RWPE1 (cell line): ENCODE measurements around the gene CDH16.
"Not testable (repeated sequence)": the region's sequence is repeated elsewhere in the genome, so short reads cannot be mapped to it uniquely, and the experiment has no call there.

Experiments used
- CTCF ChIA-PET: fragments of 350-600 bp; sonication (Branson Sonifier 250); formaldehyde crosslinking; extraction: SDS; loops from one replicate; lab custom pipeline; 2021; lab: Yijun Ruan, JAX
- POLR2A ChIA-PET: fragments of 400-600 bp; formaldehyde crosslinking; extraction: SDS; loops from one replicate; lab custom pipeline; 2020; ENCODE audit warnings: antibody characterized with exemption; ENCODE audit not compliant: low non-redundant PET; lab: Yijun Ruan, JAX
- DNase-seq: peaks from one replicate; pipeline ENCODE4 v3.0.0; 2012; ENCODE audit warnings: low spot score
- H3K27ac ChIP-seq: fragments of 450-650 bp; 2 replicates; pipeline ENCODE4 v1.5.1; 2017
- CTCF ChIP-seq: fragments of 450-650 bp; conservative IDR thresholded peaks from 2 replicates; pipeline ENCODE4 v1.5.1; 2017; ENCODE audit warnings: low read depth, mild to moderate bottlenecking

Gene CDH16

GRCh38 chr16:66946974-66947301 lies 28.3 kb upstream of the CDH16 start:
- no peak for TF ChIP-seq CTCF

GRCh38 chr16:66946541-66946940 lies 27.9 kb upstream of the CDH16 start:
- TF ChIP-seq CTCF = no peak
- 0 out of 2 replicates have a peak overlapping the region, but pooled peaks have one; percentile 4 for H3K27ac ChIP-seq
- POLR2A ChIA-PET = no interaction called here
- DNase-seq = no peak
- CTCF ChIA-PET = interaction anchor here (0.6 to 1.5 kb wide), 4 partner anchors 68 to 239 kb away, joined by 3 to 7 read pairs (median 4); no protein-coding TSS in a partner anchor

More at GRCh38 chr16:66946974-66947301, 28.3 kb upstream of the CDH16 start:
- no peak for DNase-seq
- CTCF ChIA-PET = interaction anchor here (0.6 to 1.5 kb wide), 4 partner anchors 68 to 406 kb away, joined by 3 to 6 read pairs (median 3); no protein-coding TSS in a partner anchor
- H3K27ac ChIP-seq = no peak overlapping the region
- POLR2A ChIA-PET = no interaction called here

GRCh38 chr16:66945939-66946338 lies 27.3 kb upstream of the CDH16 start:
- H3K27ac ChIP-seq = peak overlapping the region; percentile 42; the same call in 1 of the 2 replicates
- ChIA-PET POLR2A (no interaction called here), CTCF (interaction anchor here (0.6 to 1.0 kb wide), 4 partner anchors 50 to 239 kb away, joined by 3 to 7 read pairs (median 4); no protein-coding TSS in a partner anchor)
- DNase-seq = no peak
- no peak for TF ChIP-seq CTCF

- CTCF ChIA-PET = interaction anchor here (1.0 to 2.7 kb wide), 2 partner anchors 9 to 49 kb away, joined by 4 to 6 read pairs; no protein-coding TSS in a partner anchor
- POLR2A ChIA-PET, DNase-seq: not testable (repeated sequence)
- H3K27ac ChIP-seq = peak overlapping the region; percentile 42
Measured at GRCh38 chr16:66944971-66945370, 26.3 kb upstream of the CDH16 start.

- DNase-seq = no peak
- CTCF ChIA-PET = interaction anchor here (2.7 kb wide), 1 partner anchor 10 kb away, joined by 6 read pairs; no protein-coding TSS in a partner anchor
- POLR2A ChIA-PET = interaction anchor here (0.6 kb wide), 1 partner anchor 8 kb away, joined by 3 read pairs; no protein-coding TSS in a partner anchor
- peak overlapping the region; percentile 42 for H3K27ac ChIP-seq
- TF ChIP-seq CTCF = no peak
Measured at GRCh38 chr16:66944054-66944441, 25.4 kb upstream of the CDH16 start.

- POLR2A ChIA-PET = interaction anchor here (0.6 kb wide), 1 partner anchor 28 kb away, joined by 3 read pairs; no protein-coding TSS in a partner anchor
- peak overlapping the region; percentile 24 for H3K27ac ChIP-seq
- no peak for TF ChIP-seq CTCF
- CTCF ChIA-PET = interaction anchor here (1.6 to 2.7 kb wide), 2 partner anchors 10 to 49 kb away, joined by 6 to 12 read pairs; no protein-coding TSS in a partner anchor
- DNase-seq = no peak
Measured at GRCh38 chr16:66943426-66944053, 24.9 kb upstream of the CDH16 start.
